GM12892 (cell line): Measurements from ENCODE around the gene NT5C1A.

Source experiments
- POLR2A ChIP-seq: IDR thresholded peaks from 2 replicates; pipeline ENCODE4 v1.6.1; 2011; ENCODE audit warnings: low read depth, low read length, control low read depth
- TAF1 ChIP-seq: IDR thresholded peaks from 2 replicates; pipeline ENCODE4 v1.6.1; 2011; ENCODE audit warnings: low read depth, mild to moderate bottlenecking, control low read depth, low read length, borderline replicate concordance

- TF ChIP-seq POLR2A (no peak), TAF1 (no peak)
Measured at GRCh38 chr1:39613250-39613649, 58.7 kb downstream of the NT5C1A start.
